HepG2 (cell line): ENCODE data around the gene SCYGR5. TPM values are rescaled to one million over a fixed set of nuclear protein-coding genes. Genes with fewer than 3 reads are reported as not detected.

Source experiments
- ATAC-seq: fragments of 200-7000 bp; cut with Tn5 transposase; 3 replicates; pipeline ENCODE4 v1.9.1; 2020; ENCODE audit warnings: mild to moderate bottlenecking, moderate library complexity
- BruUV-seq: library from RNA; stranded (reverse); fragments of 400-500 nt; replicated peaks from 2 replicates; lab custom pipeline; 2021; lab: Mats Ljungman, UMichigan
- CTCF ChIA-PET: fragments of 300-600 bp; formaldehyde crosslinking; extraction: SDS; loops from one replicate; lab custom pipeline; 2021; ENCODE audit warnings: low total read pairs, inconsistent platforms, low intra/inter-chr PET ratio; lab: Yijun Ruan, JAX
- POLR2A ChIA-PET: fragments of 350-600 bp; sonication (Branson Sonifier 250); formaldehyde crosslinking; loops from one replicate; lab custom pipeline; 2020; ENCODE audit warnings: antibody characterized with exemption, inconsistent platforms; lab: Yijun Ruan, JAX
- DNase-seq: peaks from one replicate; pipeline ENCODE4 v3.0.0-alpha.2; 2015; ENCODE audit warnings: low spot score
- FAIRE-seq: peaks from 3 replicates; lab custom pipeline; 2011; peaks lifted over from hg19 to GRCh38; lab: Jason Lieb, UNC
- H2AFZ ChIP-seq: one replicate; pipeline ENCODE4 v1.6.1; 2011; ENCODE audit warnings: low read length, inconsistent platforms
- H3K27ac ChIP-seq: fragments of 300-600 bp; 3 replicates; pipeline ENCODE4 v1.8.0; 2011; ENCODE audit warnings: mixed run types, mild to moderate bottlenecking, mixed read lengths, low read length, inconsistent platforms; ENCODE audit not compliant: insufficient read depth; ENCODE audit errors: extremely low read length
- H3K27me3 ChIP-seq, 2 experiments: fragments of 200-600 bp in 1 of 2; 2 replicates in 1 of 2; 3 replicates in 1 of 2; pipeline versions ENCODE4 v1.6.0 to v1.8.0; 2011; ENCODE audit warnings: low read length in 2 of 2, mild to moderate bottlenecking in 2 of 2, moderate library complexity in 2 of 2, inconsistent platforms in 1 of 2; ENCODE audit not compliant: insufficient read depth in 2 of 2, control insufficient read depth in 1 of 2
- H3K36me3 ChIP-seq, 2 experiments: fragments of 200-600 bp in 1 of 2; replicated peaks in 1 of 2; 2 replicates in 1 of 2; 3 replicates in 1 of 2; pipeline versions ENCODE4 v1.5.1 to v1.8.0; 2011; ENCODE audit warnings: low read length in 2 of 2, inconsistent platforms in 1 of 2; ENCODE audit not compliant: insufficient read depth in 2 of 2, control insufficient read depth in 1 of 2
- H3K4me1 ChIP-seq: 2 replicates; pipeline ENCODE4 v1.5.1; 2012; ENCODE audit warnings: low read length, inconsistent platforms; ENCODE audit not compliant: insufficient read depth
- H3K4me2 ChIP-seq: 2 replicates; pipeline ENCODE4 v1.6.0; 2011; ENCODE audit warnings: low read depth, low read length, inconsistent platforms
- H3K4me3 ChIP-seq, 3 experiments: fragments of 200-600 bp in 1 of 3; sonication (generic), shearing (Covaris generic) in 1 of 3; replicated peaks in 1 of 3; 2 replicates each; pipeline ENCODE4 v1.5.1; 2011 to 2016; ENCODE audit warnings: low read length in 3 of 3, inconsistent platforms in 2 of 3, low read depth in 2 of 3, mild to moderate bottlenecking in 2 of 3, control low read depth in 1 of 3, mixed read lengths in 1 of 3; ENCODE audit not compliant: insufficient read depth in 1 of 3
- H3K79me2 ChIP-seq: one replicate; pipeline ENCODE4 v1.6.1; 2011; ENCODE audit warnings: low read length, inconsistent platforms; ENCODE audit not compliant: insufficient read depth
- H3K9ac ChIP-seq: 2 replicates; pipeline ENCODE4 v1.6.0; 2011; ENCODE audit warnings: mild to moderate bottlenecking, low read depth, low read length, inconsistent platforms; ENCODE audit not compliant: insufficient read depth
- H3K9me3 ChIP-seq: 2 replicates; pipeline ENCODE4 v1.5.1; 2012; ENCODE audit warnings: mild to moderate bottlenecking, low read length
- H4K20me1 ChIP-seq: 2 replicates; pipeline ENCODE4 v1.6.0; 2011; ENCODE audit warnings: inconsistent platforms, mild to moderate bottlenecking, low read length, moderate library complexity; ENCODE audit not compliant: insufficient read depth
- ASH2L ChIP-seq: fragments of 300-600, 200-600 bp; sonication (generic); IDR thresholded peaks from 2 replicates; pipeline ENCODE4 v1.7.0; 2017; ENCODE audit warnings: low read depth, mild to moderate bottlenecking, moderate library complexity, mixed read lengths, low read length; ENCODE audit not compliant: insufficient read length
- E2F2 ChIP-seq: sonication (generic); formaldehyde crosslinking; IDR thresholded peaks from 2 replicates; pipeline ENCODE4 v1.4.0; 2020; ENCODE audit warnings: missing genetic modification reagents, borderline replicate concordance
- FOXP1 ChIP-seq, 2 experiments: fragments of 450-650 bp in 1 of 2; IDR thresholded peaks; 2 replicates each; pipeline ENCODE4 v1.6.1; 2017 to 2018; ENCODE audit warnings: antibody characterized with exemption in 1 of 2
- FOXP4 ChIP-seq: sonication (generic); formaldehyde crosslinking; IDR thresholded peaks from 2 replicates; pipeline ENCODE4 v1.4.0; 2020; ENCODE audit warnings: missing genetic modification reagents
- IRF1 ChIP-seq: sonication (generic); formaldehyde crosslinking; IDR thresholded peaks from 2 replicates; pipeline ENCODE4 v1.4.0; 2020; ENCODE audit warnings: low read depth, mild to moderate bottlenecking, missing genetic modification reagents
- MTA1 ChIP-seq: sonication (generic); formaldehyde crosslinking; IDR thresholded peaks from 2 replicates; pipeline ENCODE4 v1.4.0; 2020; ENCODE audit warnings: missing genetic modification reagents, mild to moderate bottlenecking, borderline replicate concordance
- PAF1 ChIP-seq: IDR thresholded peaks from 2 replicates; pipeline ENCODE4 v1.6.1; 2016; ENCODE audit warnings: missing genetic modification reagents, missing compliant biosample characterization
- PLRG1 ChIP-seq: fragments of 450-650 bp; conservative IDR thresholded peaks from 2 replicates; pipeline ENCODE4 v1.6.1; 2016
- SALL2 ChIP-seq: sonication (generic); formaldehyde crosslinking; IDR thresholded peaks from 2 replicates; pipeline ENCODE4 v1.8.1; 2023; ENCODE audit warnings: mild to moderate bottlenecking, missing genetic modification reagents, inconsistent platforms
- TBP ChIP-seq: sonication (generic); formaldehyde crosslinking; IDR thresholded peaks from 2 replicates; pipeline ENCODE4 v1.5.0; 2020; ENCODE audit warnings: missing genetic modification reagents
- ZMYM3 ChIP-seq: sonication (generic); formaldehyde crosslinking; IDR thresholded peaks from 2 replicates; pipeline ENCODE4 v1.5.1; 2020; ENCODE audit warnings: mild to moderate bottlenecking, missing genetic modification reagents
- ZNF331 ChIP-seq: sonication (generic); formaldehyde crosslinking; IDR thresholded peaks from 2 replicates; pipeline ENCODE4 v1.4.0; 2020; ENCODE audit warnings: missing genetic modification reagents
- ZNF891 ChIP-seq: sonication (generic); formaldehyde crosslinking; IDR thresholded peaks from 2 replicates; pipeline ENCODE4 v1.5.0; 2020; ENCODE audit warnings: mild to moderate bottlenecking, missing genetic modification reagents
- WGBS: methylation state at CpG from one replicate; pipeline ENCODE4 v1.1.6; 2017; ENCODE audit warnings: low lambda C conversion rate; 5-methylcytosine and 5-hydroxymethylcytosine counted together
- in situ Hi-C: cut with HindIII; loops from 2 replicates; pipeline ENCODE4 v1.10.0; 2017; ENCODE audit warnings: low pct_unique_long_range_greater_than_20kb; ENCODE audit not compliant: extremely low pct_ligation_motif_present
- intact Hi-C: fragments of 100-400 bp; cut with micrococcal nuclease; formaldehyde crosslinking; loops from one replicate; pipeline ENCODE4 v1.10.0; 2022; ENCODE audit not compliant: unreplicated experiment
- polyA plus RNA-seq, 8 experiments: library from polyadenylated mRNA; depleted of rRNA in 3 of 8; stranded (reverse) in 7 of 8; unstranded in 1 of 8; fragments of >200 nt; fragmentation: Illumina TruSeq in 4 of 8; extraction: Trizol in 4 of 8; gene quantifications; 2 replicates each; pipeline versions ENCODE4 v1.2.1 to v1.2.3, GENCODE V29; 2011 to 2016; ENCODE audit warnings: low read depth in 4 of 8, missing spikeins in 1 of 8, mixed read lengths in 1 of 8; ENCODE audit not compliant: insufficient read depth in 1 of 8
- total RNA-seq, 5 experiments: library from RNA; depleted of rRNA; stranded (reverse); fragments of >200 nt; fragmentation: Illumina TruSeq; extraction: Trizol; gene quantifications; 2 replicates each; pipeline ENCODE4 v1.2.3, GENCODE V29; 2016; ENCODE audit warnings: low read depth in 1 of 5
- TF ChIP-seq, protein P1 (sequence below): sonication (generic); formaldehyde crosslinking; IDR thresholded peaks from 2 replicates; pipeline ENCODE4 v1.4.0; 2020; ENCODE audit warnings: missing genetic modification reagents, mild to moderate bottlenecking, borderline replicate concordance
- TF ChIP-seq, protein P2 (sequence below): IDR thresholded peaks from 2 replicates; pipeline ENCODE4 v1.6.1; 2016; ENCODE audit warnings: missing compliant biosample characterization, missing genetic modification reagents, borderline replicate concordance

The SCYGR5 gene
- total and polyA plus RNA-seq, 2 of the 13 experiments (the other 11 are each of a cell fraction or from before 2014, with no cell fraction given) = not detected

DNA sequence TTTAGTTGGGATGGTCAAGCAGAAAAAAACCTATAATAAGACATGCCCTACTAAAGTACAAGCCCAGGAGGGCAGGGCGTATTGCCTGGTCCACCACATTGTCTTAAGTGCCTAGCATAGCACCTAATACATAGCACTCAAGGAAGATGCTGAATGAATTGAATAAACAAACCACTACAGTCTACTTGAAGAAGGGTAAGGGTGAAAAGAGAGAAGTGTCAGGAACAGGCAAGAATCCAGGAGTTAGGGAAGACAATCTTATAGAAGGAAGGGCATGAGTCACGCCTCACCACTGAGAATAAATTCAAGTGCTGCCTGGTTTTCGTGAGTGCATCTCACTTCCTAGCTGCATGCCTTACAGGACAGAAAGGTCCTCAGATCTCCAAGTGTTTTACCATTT is 37.4 kb downstream of the SCYGR5 start (continued):
- TF ChIP-seq PLRG1 = no peak

GRCh38 chr2:227706859-227707258 is 40.3 kb downstream of the SCYGR5 start:
- peak overlapping the region; percentile 1 for H3K27ac ChIP-seq
- POLR2A ChIA-PET = no interaction called here
- 31% methylated on average over 4 of the region's 4 CpGs for WGBS
- no peak for TF ChIP-seq FOXP1 (IDR thresholded peaks at IDR 0.05)
- TF ChIP-seq FOXP1 (CRISPR knock-in tag; IDR thresholded peaks at IDR 0.05) = peak; percentile 44; the same call in 1 of the 2 replicates
- no peak for TF ChIP-seq IRF1 (CRISPR knock-in tag)
- peak; percentile 87 for TF ChIP-seq ZMYM3 (CRISPR knock-in tag)
- TF ChIP-seq TBP = no peak
- TF ChIP-seq E2F2 (CRISPR knock-in tag) = no peak
- no peak for TF ChIP-seq FOXP4 (CRISPR knock-in tag)
- TF ChIP-seq PAF1 (CRISPR knock-in tag) = no peak
- TF ChIP-seq, protein P1, sequence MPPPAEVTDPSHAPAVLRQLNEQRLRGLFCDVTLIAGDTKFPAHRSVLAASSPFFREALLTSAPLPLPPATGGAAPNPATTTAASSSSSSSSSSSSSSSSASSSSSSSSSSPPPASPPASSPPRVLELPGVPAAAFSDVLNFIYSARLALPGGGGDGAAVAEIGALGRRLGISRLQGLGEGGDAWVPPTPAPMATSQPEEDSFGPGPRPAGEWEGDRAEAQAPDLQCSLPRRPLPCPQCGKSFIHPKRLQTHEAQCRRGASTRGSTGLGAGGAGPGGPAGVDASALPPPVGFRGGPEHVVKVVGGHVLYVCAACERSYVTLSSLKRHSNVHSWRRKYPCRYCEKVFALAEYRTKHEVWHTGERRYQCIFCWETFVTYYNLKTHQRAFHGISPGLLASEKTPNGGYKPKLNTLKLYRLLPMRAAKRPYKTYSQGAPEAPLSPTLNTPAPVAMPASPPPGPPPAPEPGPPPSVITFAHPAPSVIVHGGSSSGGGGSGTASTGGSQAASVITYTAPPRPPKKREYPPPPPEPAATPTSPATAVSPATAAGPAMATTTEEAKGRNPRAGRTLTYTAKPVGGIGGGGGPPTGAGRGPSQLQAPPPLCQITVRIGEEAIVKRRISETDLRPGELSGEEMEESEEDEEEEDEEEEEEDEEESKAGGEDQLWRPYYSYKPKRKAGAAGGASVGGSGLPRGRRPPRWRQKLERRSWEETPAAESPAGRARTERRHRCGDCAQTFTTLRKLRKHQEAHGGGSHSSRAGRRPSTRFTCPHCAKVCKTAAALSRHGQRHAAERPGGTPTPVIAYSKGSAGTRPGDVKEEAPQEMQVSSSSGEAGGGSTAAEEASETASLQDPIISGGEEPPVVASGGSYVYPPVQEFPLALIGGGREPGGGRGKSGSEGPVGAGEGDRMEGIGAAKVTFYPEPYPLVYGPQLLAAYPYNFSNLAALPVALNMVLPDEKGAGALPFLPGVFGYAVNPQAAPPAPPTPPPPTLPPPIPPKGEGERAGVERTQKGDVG (CRISPR knock-in tag) = peak; percentile 58; the same call in 1 of the 2 replicates
- no peak for TF ChIP-seq SALL2 (CRISPR knock-in tag)
- TF ChIP-seq MTA1 = peak; percentile 98
- no peak for TF ChIP-seq ZNF891 (CRISPR knock-in tag)
- TF ChIP-seq ZNF331 (CRISPR knock-in tag) = peak; percentile 63; the same call in 1 of the 2 replicates
- TF ChIP-seq, protein P2, sequence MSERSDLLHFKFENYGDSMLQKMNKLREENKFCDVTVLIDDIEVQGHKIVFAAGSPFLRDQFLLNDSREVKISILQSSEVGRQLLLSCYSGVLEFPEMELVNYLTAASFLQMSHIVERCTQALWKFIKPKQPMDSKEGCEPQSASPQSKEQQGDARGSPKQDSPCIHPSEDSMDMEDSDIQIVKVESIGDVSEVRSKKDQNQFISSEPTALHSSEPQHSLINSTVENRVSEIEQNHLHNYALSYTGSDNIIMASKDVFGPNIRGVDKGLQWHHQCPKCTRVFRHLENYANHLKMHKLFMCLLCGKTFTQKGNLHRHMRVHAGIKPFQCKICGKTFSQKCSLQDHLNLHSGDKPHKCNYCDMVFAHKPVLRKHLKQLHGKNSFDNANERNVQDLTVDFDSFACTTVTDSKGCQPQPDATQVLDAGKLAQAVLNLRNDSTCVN (CRISPR knock-in tag) = peak; percentile 47; the same call in 1 of the 2 replicates
- TF ChIP-seq ASH2L = peak; percentile 34

More at GRCh38 chr2:227706859-227707258, 40.3 kb downstream of the SCYGR5 start:
- no peaks in the 10 kb centered on the region for H3K36me3 ChIP-seq
- peak; percentile 95 for ATAC-seq
- no peaks in the 10 kb centered on the region for H4K20me1 ChIP-seq
- CTCF ChIA-PET = no interaction called here
- FAIRE-seq = peak; percentile 79
- DNase-seq = peak; percentile 24
- H3K9ac ChIP-seq = no peak overlapping the region
- no peak overlapping the region for H2AFZ ChIP-seq
- H3K27me3 ChIP-seq = no peaks in the 10 kb centered on the region
- BruUV-seq = no TSS peak
- H3K9me3 ChIP-seq = no peaks in the 10 kb centered on the region
- in situ Hi-C loops = no loop called here
- peak overlapping the region; percentile 33 for H3K4me2 ChIP-seq
- intact Hi-C loops = no loop called here
- no peak overlapping the region for H3K4me3 ChIP-seq
- peaks cover 30% of the 10 kb centered on the region for H3K4me1 ChIP-seq
- no peaks in the 10 kb centered on the region for H3K79me2 ChIP-seq
